Activated T-cell treated with anti-CD3 and anti-CD28 coated beads, Interleukin-2, amount 50 U/mL, for 72 hours (primary cell): ENCODE data around the gene CDC42EP3. TPM values are rescaled to one million over a fixed set of nuclear protein-coding genes. Genes with fewer than 3 reads are reported as not detected.

Experiments
- ATAC-seq, 2 donors: fragments of 150-1000 bp; cut with Tn5 transposase; replicated peaks in 1 of 2; 2 replicates each; pipeline ENCODE4 v1.10.0; 2021; ENCODE audit warnings: moderate library complexity in 2 of 2, mild to moderate bottlenecking in 1 of 2
- DNase-seq, 2 donors: peaks; one replicate each; pipeline ENCODE4 v3.0.0; 2021 to 2022; ENCODE audit warnings: mixed read lengths in 1 of 2
- H3K27ac Mint-ChIP-seq: one replicate; pipeline ENCODE4 v1.8.0; 2022; ENCODE audit warnings: mild to moderate bottlenecking, moderate library complexity, mixed read lengths
- H3K27me3 Mint-ChIP-seq: one replicate; pipeline ENCODE4 v1.8.0; 2022; ENCODE audit warnings: low read depth, mixed read lengths
- H3K36me3 Mint-ChIP-seq, 2 donors: one replicate each; pipeline ENCODE4 v1.8.0; 2022; ENCODE audit warnings: mixed read lengths in 2 of 2, mild to moderate bottlenecking in 1 of 2; ENCODE audit not compliant: insufficient read depth in 2 of 2
- H3K4me1 Mint-ChIP-seq: one replicate; pipeline ENCODE4 v1.8.0; 2022; ENCODE audit warnings: low read depth, mixed read lengths
- H3K4me3 Mint-ChIP-seq, 2 donors: one replicate each; pipeline ENCODE4 v1.8.0; 2022; ENCODE audit warnings: mild to moderate bottlenecking in 2 of 2, mixed read lengths in 2 of 2, moderate library complexity in 2 of 2
- H3K9me3 Mint-ChIP-seq, 2 donors: one replicate each; pipeline ENCODE4 v1.8.0; 2022; ENCODE audit warnings: mixed read lengths in 2 of 2
- total RNA-seq, 2 donors: library from RNA; stranded (reverse); gene quantifications; one replicate each; pipeline ENCODE4 v1.2.3, GENCODE V29; 2022

The CDC42EP3 gene
- total RNA-seq, 2 donors from 2014 or later, result 27.0 to 28.9 TPM

DNA sequence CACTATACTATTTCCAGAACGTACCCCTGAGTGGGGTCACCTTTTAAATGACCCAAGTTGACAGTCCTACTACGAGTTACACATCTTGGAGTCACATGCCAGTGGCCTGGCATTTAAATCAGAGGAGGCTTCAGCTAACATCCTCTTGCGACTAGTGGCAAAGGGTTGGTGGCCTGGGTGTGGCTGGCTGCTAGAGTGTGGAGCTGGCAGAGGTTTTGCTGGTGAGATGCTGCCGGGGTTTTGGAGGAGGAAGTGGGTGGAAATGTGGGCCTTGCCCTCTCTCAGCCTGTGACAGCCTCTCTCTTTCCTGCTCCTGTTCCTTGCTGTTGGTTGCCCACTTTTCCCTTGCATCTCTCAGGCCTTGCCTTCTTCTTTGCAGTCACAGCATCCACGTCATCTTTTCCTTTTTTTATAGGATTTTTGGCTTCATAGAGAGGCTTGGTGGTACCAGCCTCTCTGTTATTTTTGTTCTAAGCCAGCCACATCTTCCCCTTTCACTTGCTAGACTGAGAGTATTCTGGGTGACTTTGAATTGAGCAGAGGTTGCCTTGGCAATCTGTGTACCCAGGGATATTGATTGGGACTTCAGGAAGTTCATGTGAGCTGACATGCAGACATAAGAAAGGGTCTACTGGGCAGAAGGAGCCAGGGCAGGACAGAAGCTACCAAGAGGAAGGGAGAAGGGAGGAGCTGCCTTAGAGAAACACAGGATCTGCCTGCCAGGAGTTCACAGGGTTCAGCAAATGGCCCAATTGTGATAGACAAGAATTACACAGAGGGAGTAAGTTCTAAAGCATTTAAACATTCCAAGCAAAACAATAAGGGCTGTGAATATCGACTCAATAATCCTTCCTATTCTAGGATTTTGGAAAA lies 55.4 kb downstream of the CDC42EP3 start:
- H3K9me3 Mint-ChIP-seq, result peaks cover 3% of the 10 kb centered on the region in 2 donors
- peak overlapping the region; percentile 66 for H3K27ac Mint-ChIP-seq
- H3K27me3 Mint-ChIP-seq, result no peaks in the 10 kb centered on the region
- peaks cover 0 to 4% of the 10 kb centered on the region in 2 donors for H3K36me3 Mint-ChIP-seq
- DNase-seq, result peak in 1 of 2 donors; percentile 44
- H3K4me1 Mint-ChIP-seq, result peaks cover 48% of the 10 kb centered on the region
- H3K4me3 Mint-ChIP-seq, result peak overlapping the region in 1 of 2 donors; percentile 41
- peak; percentile 51 to 63 for ATAC-seq

DNA sequence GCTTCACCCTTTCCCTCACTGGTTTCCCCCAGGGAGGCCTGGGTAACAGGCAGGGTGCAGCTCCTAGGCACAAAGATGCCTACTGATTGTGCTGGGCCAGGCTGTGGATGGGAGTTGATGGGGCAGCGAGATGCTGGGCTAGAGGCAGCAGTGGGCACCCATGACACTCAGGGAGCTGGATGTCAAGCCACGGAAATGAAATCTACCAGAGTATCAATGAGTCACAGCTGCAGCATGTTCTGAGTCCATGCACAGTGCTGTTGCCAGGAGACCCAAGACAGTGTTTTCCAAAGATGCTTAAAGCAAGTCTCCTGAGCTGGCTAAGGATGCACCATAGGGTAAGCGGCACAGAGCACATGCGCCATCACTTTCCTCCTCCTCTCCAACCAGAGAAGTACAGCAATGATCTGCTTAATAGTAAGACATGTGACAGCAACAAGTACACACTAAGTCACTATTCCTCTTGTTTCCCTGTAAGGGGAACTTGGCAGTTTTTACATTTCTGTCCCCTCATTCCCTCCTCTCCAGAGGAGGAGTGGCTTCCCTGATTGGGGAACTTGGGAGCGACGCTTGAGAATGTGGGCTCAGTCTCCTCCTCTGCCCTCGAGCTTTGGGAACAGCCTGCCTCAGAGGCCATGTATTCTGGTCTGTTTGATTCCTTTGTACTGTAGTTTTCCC lies 57.2 kb downstream of the CDC42EP3 start:
- Mint-ChIP-seq H3K4me3 (no peak overlapping the region), H3K36me3 (peaks cover 0 to 4% of the 10 kb centered on the region in 2 donors), H3K4me1 (peaks cover 33% of the 10 kb centered on the region), H3K9me3 (peaks cover 3% of the 10 kb centered on the region in 2 donors), H3K27me3 (no peaks in the 10 kb centered on the region), H3K27ac (peak overlapping the region; percentile 22)
- peak; percentile 65 to 78 for ATAC-seq
- DNase-seq, result no peak

DNA sequence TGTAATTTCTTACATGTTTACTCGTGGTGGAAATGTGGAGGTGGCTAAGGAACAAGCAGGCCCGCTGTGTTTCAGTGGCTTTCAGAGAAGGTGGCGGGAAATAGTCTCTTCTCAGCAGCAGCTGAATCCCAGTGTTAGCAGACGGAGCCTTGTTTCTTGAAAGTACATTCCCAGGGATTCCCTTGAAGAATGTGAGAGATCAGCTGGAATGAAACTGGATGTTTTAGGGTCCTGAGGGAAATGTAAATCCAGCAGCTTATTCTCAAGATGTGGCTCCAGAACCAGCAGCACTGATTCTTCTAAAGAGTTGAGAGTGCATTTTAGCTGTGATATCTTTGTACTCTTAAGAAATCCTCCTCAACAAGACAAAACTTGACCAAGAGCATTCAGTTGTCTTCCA lies 59.1 kb downstream of the CDC42EP3 start:
- Mint-ChIP-seq H3K27ac (no peak overlapping the region), H3K27me3 (no peaks in the 10 kb centered on the region), H3K4me3 (no peak overlapping the region), H3K4me1 (peaks cover 25% of the 10 kb centered on the region), H3K36me3 (peaks cover 0 to 6% of the 10 kb centered on the region in 2 donors), H3K9me3 (peaks cover 0 to 7% of the 10 kb centered on the region in 2 donors)
- ATAC-seq, result no peak
- no peak for DNase-seq

DNA sequence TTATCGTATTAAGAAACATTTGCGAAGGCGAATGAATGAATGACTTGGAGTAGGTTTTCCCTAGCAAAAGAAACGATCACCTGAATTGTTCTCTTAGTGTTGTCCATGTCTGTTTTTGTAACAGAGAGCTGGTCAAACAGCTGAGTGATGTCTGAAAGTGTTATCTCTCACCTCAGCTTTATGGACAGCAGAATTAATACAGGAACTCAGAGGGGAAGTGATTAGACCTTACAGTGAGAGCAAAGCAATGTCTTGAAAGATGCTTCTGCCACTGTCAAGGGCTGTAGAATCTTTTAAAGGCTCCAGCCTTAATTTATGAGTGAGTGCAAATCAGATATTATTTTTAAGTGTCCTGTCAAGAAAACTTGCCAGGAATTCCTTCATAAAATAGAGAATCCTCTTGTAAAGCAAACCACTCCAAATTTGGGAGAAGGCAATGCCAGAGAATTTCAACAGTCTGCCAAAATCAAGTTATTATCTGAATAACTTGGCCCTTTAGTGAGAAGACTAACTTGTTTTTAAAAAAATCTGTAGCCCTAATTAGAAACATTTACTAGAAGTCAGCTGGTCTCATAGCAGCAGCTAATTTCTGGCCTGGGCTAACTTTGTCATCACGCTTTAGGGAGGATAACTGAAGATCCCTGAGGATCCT lies 60.7 kb downstream of the CDC42EP3 start:
- no peak overlapping the region for H3K27ac Mint-ChIP-seq
- peaks cover 9% of the 10 kb centered on the region for H3K4me1 Mint-ChIP-seq
- no peak for ATAC-seq
- DNase-seq, result no peak
- H3K4me3 Mint-ChIP-seq, result no peak overlapping the region
- peaks cover 0 to 7% of the 10 kb centered on the region in 2 donors for H3K9me3 Mint-ChIP-seq
- peaks cover 0 to 7% of the 10 kb centered on the region in 2 donors for H3K36me3 Mint-ChIP-seq
- H3K27me3 Mint-ChIP-seq, result no peaks in the 10 kb centered on the region

DNA sequence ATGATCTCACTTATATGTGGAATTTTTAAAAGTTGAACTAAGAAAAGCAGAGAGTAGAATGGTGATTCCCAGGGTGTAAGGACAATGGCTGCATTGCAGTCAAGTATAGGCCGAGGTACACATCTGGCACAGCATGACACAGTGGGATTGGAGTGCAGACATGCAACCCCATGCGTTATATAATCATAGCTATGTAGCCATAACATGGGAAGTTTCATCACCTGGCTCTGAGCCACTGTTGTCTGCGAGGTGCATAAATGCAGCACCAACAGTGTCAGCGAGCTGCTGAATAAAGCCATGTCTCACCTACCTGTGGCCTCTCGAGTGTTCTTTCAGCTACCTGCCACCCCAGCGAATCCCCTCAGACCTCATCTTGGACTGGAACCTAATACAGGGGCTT lies 61.7 kb downstream of the CDC42EP3 start:
- Mint-ChIP-seq H3K27me3 (no peaks in the 10 kb centered on the region), H3K27ac (no peak overlapping the region), H3K36me3 (peaks cover 2 to 12% of the 10 kb centered on the region in 2 donors)

DNA sequence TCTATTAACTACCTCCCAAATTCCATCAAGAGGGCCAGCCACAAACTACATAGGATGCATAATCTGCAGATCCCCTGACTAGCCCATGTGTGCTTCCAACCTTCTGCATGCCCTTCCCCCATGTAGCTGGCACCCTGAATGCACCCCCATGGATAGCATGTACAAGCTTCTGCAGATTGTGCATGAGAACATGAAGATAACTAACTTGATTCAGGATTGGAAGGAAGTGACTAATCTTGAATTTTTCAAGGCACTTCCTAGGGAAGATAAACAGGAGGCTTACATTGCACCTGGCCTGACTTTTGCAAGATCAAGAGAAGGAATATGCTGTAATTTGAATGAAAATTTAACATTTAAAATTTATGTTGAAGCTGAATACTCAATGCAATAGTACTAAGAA lies 66.7 kb downstream of the CDC42EP3 start:
- no peak for DNase-seq
- Mint-ChIP-seq H3K36me3 (peaks cover 2 to 19% of the 10 kb centered on the region in 2 donors), H3K27me3 (no peaks in the 10 kb centered on the region), H3K27ac (no peak overlapping the region), H3K9me3 (peaks cover 4 to 16% of the 10 kb centered on the region in 2 donors), H3K4me3 (no peak overlapping the region), H3K4me1 (peaks cover 39% of the 10 kb centered on the region)
- no peak for ATAC-seq

More for the DNA sequence above, 61.7 kb downstream of the CDC42EP3 start:
- ATAC-seq (no peak), DNase-seq (no peak)
- Mint-ChIP-seq H3K9me3 (peaks cover 3 to 10% of the 10 kb centered on the region in 2 donors), H3K4me3 (no peak overlapping the region), H3K4me1 (no peaks in the 10 kb centered on the region)

DNA sequence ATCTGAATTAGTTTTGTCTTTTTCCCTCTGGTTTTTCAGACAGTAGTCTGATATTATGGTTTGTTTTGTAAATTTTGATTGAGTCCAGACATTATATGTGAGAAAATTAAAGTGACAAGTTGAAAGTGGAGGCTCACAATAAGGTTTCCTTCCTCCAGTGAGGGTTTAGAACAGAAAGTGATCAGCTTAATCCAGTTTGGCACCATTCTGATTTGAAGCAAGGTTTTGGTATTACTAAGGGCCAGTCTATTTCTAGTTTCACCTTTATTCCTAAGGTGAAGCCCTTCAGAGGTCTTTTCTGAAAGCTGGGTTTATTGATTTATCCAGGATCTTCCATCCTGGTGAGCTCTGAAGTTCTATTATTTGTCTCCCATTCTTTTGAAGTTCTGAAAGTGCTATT lies 68.7 kb downstream of the CDC42EP3 start:
- peak overlapping the region; percentile 66 for H3K27ac Mint-ChIP-seq
- no peaks in the 10 kb centered on the region for H3K27me3 Mint-ChIP-seq
- H3K9me3 Mint-ChIP-seq, result peaks cover 7 to 14% of the 10 kb centered on the region in 2 donors
- peak in 1 of 2 donors; percentile 56 for ATAC-seq
- H3K4me1 Mint-ChIP-seq, result peaks cover 40% of the 10 kb centered on the region
- peak overlapping the region in 1 of 2 donors; percentile 55 for H3K4me3 Mint-ChIP-seq
- peaks cover 7 to 24% of the 10 kb centered on the region in 2 donors for H3K36me3 Mint-ChIP-seq
- no peak for DNase-seq

DNA sequence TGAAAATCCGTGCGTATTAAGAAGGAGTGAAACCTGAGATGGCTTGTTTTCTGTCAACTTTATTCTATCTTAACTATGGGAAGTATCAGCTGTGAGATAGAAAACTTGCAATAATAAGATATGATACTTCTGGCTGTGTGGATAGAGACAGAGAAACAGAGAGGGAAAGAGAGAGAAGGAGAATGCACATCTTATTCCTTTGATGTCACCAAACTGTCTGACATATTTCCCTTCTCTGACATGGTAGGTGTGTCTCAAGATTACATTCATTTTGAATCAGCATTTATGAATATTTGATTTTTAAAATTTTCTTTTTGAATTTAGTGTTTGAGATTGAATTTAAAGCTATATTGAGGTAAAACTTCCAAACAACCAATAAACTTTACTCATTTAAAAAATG lies 69.4 kb downstream of the CDC42EP3 start:
- DNase-seq (no peak), ATAC-seq (peak in 1 of 2 donors; percentile 32)
- H3K9me3 Mint-ChIP-seq, result peaks cover 9 to 16% of the 10 kb centered on the region in 2 donors
- H3K27me3 Mint-ChIP-seq, result no peaks in the 10 kb centered on the region
- H3K27ac Mint-ChIP-seq, result peak overlapping the region; percentile 97
- H3K36me3 Mint-ChIP-seq, result peaks cover 9 to 24% of the 10 kb centered on the region in 2 donors
- H3K4me1 Mint-ChIP-seq, result peaks cover 40% of the 10 kb centered on the region
- H3K4me3 Mint-ChIP-seq, result peak overlapping the region; percentile 48 to 66

DNA sequence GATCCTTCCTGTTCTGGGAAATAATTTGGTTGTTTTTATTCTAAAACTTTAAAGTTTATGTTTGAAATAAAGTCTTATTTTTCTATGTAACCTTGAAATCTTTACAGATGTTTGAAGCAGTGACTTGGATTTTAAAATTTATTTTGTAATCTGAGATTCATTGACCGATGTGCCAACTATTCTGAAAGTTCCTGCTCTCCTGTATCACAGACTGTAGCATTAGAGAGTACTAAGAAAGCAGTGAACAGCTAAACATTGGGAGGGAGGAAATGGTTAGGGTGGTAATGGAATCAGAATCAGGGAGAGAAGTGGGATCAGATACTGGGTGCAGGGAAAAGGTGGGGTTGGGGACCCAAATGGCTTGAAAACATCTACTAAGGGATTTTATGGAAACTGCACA lies 69.9 kb downstream of the CDC42EP3 start:
- peak overlapping the region; percentile 97 for H3K27ac Mint-ChIP-seq
- peaks cover 10 to 16% of the 10 kb centered on the region in 2 donors for H3K9me3 Mint-ChIP-seq
- DNase-seq (no peak), ATAC-seq (no peak)
- H3K27me3 Mint-ChIP-seq, result no peaks in the 10 kb centered on the region
- peaks cover 10 to 26% of the 10 kb centered on the region in 2 donors for H3K36me3 Mint-ChIP-seq
- peaks cover 40% of the 10 kb centered on the region for H3K4me1 Mint-ChIP-seq
- peak overlapping the region; percentile 48 to 66 for H3K4me3 Mint-ChIP-seq

DNA sequence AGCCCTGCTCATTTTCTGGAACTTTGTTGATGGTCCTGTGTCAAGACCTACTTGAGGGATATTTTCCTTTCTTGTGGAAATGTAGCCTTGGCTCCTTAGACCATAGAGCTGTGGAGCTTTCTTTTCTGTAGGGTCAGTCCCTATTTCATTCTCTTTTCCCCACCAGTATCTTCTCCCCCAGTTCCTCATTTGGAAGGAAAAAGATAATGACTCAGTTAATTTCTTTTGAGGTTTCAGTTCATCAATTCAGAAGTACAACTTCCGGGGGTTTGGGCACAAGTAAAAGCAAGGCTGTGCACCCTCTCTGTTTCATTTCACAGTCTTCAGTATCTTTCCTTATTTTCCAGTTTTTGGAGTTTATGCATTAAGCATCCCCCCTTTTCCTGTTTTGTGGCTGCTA lies 70.7 kb downstream of the CDC42EP3 start:
- H3K4me3 Mint-ChIP-seq, result peak overlapping the region; percentile 54 to 81
- peaks cover 11 to 23% of the 10 kb centered on the region in 2 donors for H3K36me3 Mint-ChIP-seq
- H3K4me1 Mint-ChIP-seq, result peaks cover 40% of the 10 kb centered on the region
- H3K27me3 Mint-ChIP-seq, result no peaks in the 10 kb centered on the region
- ATAC-seq, result peak in 1 of 2 donors; percentile 37
- H3K27ac Mint-ChIP-seq, result peak overlapping the region; percentile 97
- peaks cover 13 to 16% of the 10 kb centered on the region in 2 donors for H3K9me3 Mint-ChIP-seq
- no peak for DNase-seq

DNA sequence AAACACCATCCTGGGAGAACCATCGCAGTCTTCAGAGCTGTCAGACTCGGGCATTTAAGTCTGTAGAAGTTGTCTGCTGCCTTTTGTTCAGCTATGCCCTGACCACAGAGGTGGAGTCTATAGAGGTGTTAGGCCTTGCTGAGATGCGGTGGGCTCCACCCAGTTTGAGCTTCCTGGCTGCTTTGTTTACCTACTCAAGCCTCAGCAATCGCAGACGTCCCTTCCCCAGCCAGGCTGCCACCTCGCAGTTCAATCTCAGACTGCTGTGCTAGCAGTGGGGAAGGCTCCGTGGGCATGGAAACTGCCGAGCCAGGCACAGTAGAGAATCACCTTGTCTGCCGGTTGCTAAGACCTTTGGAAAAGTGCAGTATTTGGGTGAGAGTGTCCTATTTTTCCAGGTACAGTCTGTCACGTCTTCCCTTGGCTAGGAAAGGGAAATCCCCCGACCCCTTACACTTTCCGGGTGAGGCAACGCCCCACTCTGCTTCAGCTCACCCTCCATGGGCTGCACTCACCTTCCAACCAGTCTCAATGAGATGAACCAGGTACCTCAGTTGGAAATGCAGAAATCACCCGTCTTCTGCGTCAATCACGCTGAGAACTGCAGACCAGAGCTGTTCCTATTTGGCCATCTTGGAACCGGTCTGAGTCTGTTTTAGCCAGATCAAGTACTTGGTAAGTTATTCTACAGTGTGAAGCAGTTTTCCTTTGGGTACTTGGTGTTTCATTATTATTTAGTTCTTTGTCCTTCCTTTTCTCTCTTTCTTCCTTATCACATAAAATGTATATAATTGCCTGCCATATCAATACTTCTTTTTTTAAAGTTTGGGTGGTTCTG lies 71.5 kb downstream of the CDC42EP3 start:
- Mint-ChIP-seq H3K9me3 (peaks cover 13 to 18% of the 10 kb centered on the region in 2 donors), H3K4me3 (peak overlapping the region; percentile 54 to 81), H3K27ac (peak overlapping the region; percentile 97), H3K36me3 (peaks cover 11 to 25% of the 10 kb centered on the region in 2 donors), H3K4me1 (peaks cover 40% of the 10 kb centered on the region), H3K27me3 (no peaks in the 10 kb centered on the region)
- peak; percentile 7 to 29 for DNase-seq
- peak in 1 of 2 donors; percentile 59 for ATAC-seq

DNA sequence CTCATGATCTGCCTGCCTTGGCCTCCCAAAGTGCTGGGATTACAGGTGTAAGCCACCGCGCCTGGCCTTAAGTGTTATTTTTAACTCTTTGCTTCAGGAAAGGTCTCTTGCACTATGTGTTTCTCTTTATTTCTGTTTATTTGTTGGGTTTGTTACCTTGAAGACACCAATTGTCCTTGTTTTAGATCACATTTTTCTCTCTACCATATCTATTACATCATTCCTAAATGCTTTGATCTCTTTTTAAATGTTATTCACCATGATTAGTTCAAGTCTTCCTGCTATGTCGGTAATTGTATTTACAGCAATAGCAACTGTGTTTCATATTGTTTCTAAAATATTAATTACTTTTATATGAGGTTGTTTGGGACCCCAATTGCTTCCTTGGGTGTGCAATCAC lies 77.7 kb downstream of the CDC42EP3 start:
- peaks cover 13 to 21% of the 10 kb centered on the region in 2 donors for H3K36me3 Mint-ChIP-seq
- no peak for ATAC-seq
- no peak overlapping the region for H3K4me3 Mint-ChIP-seq
- H3K27ac Mint-ChIP-seq, result no peak overlapping the region
- H3K9me3 Mint-ChIP-seq, result peaks cover 12 to 16% of the 10 kb centered on the region in 2 donors
- no peak for DNase-seq
- no peaks in the 10 kb centered on the region for H3K27me3 Mint-ChIP-seq
- H3K4me1 Mint-ChIP-seq, result peaks cover 24% of the 10 kb centered on the region
